GM19193 (cell line): ENCODE results near the gene RPS6KB2.
A peak's percentile ranks its signal among the peaks of the same experiment; 100 is the strongest.

Experiments
- POLR2A ChIP-seq: IDR thresholded peaks from 4 replicates; pipeline ENCODE4 v1.6.1; 2011; ENCODE audit not compliant: insufficient read depth, insufficient read length; ENCODE audit errors: extremely low read depth

Gene RPS6KB2

GRCh38 chr11:67428052-67429001 is at the start of gene RPS6KB2:
TSS of gene RPS6KB2 (plus strand) at chr11:67428494. CDS start at chr11:67428546, 52 bp downstream.
- peak; percentile 91 for TF ChIP-seq POLR2A

GRCh38 chr11:67378544-67378943 is 49.8 kb upstream of the RPS6KB2 start:
- TF ChIP-seq POLR2A: no peak

GRCh38 chr11:67379061-67380058 is 48.9 kb upstream of the RPS6KB2 start:
- TF ChIP-seq POLR2A: no peak

- peak; percentile 25 for TF ChIP-seq POLR2A
Observed at GRCh38 chr11:67381244-67381972, 46.9 kb upstream of the RPS6KB2 start.

- TF ChIP-seq POLR2A: no peak
Observed at GRCh38 chr11:67382276-67383136, 45.8 kb upstream of the RPS6KB2 start.

- TF ChIP-seq POLR2A: no peak
Observed at GRCh38 chr11:67384851-67385366, 43.4 kb upstream of the RPS6KB2 start.

- TF ChIP-seq POLR2A: no peak
Observed at GRCh38 chr11:67387069-67387468, 41.2 kb upstream of the RPS6KB2 start.

GRCh38 chr11:67387518-67387917 is 40.8 kb upstream of the RPS6KB2 start:
- no peak for TF ChIP-seq POLR2A

GRCh38 chr11:67389477-67389876 is 38.8 kb upstream of the RPS6KB2 start:
- no peak for TF ChIP-seq POLR2A

GRCh38 chr11:67390947-67391303 is 37.4 kb upstream of the RPS6KB2 start:
- no peak for TF ChIP-seq POLR2A

- peak; percentile 80 for TF ChIP-seq POLR2A
Observed at GRCh38 chr11:67391304-67392182, 36.8 kb upstream of the RPS6KB2 start, which contains the start of gene RAD9A. TSS of gene RAD9A (plus strand) at chr11:67391986. CDS start at chr11:67392045, 59 bp downstream.

- TF ChIP-seq POLR2A: no peak
Observed at GRCh38 chr11:67392183-67392715, 36.0 kb upstream of the RPS6KB2 start.
